Measurements from ENCODE around the gene UBR2. TPM values are rescaled to one million over a fixed set of nuclear protein-coding genes. Genes with fewer than 3 reads are reported as not detected.
A peak's percentile ranks its signal among the peaks of the same experiment; 100 is the strongest.

UBR2 gene
- total and polyA plus RNA-seq, 9 of the 15 experiments (the other 6 are each of a cell fraction or from before 2014, with no cell fraction given): 9.1 to 38.9 (median 23.4) TPM

DNA sequence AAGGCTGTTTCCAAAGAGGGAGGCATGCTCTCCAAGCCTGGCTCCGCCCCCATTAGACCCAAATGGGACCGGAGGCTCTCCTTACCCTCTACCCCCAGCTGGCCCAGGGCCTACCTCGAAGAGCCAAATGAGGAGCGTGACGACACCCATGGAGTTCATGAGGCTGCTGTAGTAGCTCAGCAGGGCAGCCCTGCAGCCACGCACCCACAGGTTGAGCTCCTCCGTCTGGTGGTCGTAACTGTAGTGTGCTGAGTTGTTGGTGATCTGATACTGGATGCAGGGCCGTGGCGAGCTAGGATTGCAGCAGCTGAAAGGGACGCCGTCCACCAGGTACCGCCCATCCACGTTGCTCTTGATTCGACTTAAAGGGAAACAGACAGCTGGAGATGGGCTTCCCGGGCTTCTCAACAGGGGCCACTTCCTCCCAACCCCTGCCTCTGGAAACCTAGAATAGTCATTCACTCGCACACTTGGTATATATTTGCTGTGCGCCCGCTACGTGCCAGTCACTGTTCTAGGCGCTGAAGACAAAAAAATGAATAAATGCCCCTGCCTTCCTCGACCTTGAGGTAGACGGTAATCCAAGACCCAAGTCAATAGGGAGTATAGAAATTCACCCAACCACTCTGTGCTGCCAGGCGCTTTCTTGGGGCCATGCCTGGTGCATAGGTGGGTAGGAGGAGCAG, 140.6 kb downstream of the UBR2 start (continued):
- TF ChIP-seq PREB (CRISPR knock-in tag; IDR thresholded peaks at IDR 0.05) (no peak), PML (IDR thresholded peaks at IDR 0.05; ENCODE audit: low read length) (no peak), ZKSCAN3 (CRISPR knock-in tag; IDR thresholded peaks at IDR 0.05) (no peak), ZNF174 (CRISPR knock-in tag; IDR thresholded peaks at IDR 0.05) (no peak), NFE2L1 (tag; IDR thresholded peaks at IDR 0.05; ENCODE audit: borderline replicate concordance, low read depth) (no peak), SNIP1 (IDR thresholded peaks at IDR 0.05; ENCODE audit: low read depth) (no peak), HNRNPK (IDR thresholded peaks at IDR 0.05; ENCODE audit: low read depth, low read length, poor library complexity, severe bottlenecking) (no peak), EP400 (IDR thresholded peaks at IDR 0.05) (0 out of 2 replicates have a peak, but pooled peaks have one; percentile 10), EZH2 (IDR thresholded peaks at IDR 0.05; ENCODE audit: borderline replicate concordance, low read depth, low read length) (no peak), PRMT5 (CRISPR knock-in tag; IDR thresholded peaks at IDR 0.05) (no peak), ZC3H8 (IDR thresholded peaks at IDR 0.05) (no peak), CCNT2 (IDR thresholded peaks at IDR 0.05; ENCODE audit: borderline replicate concordance, extremely low read depth, insufficient read length, low read depth, low read length) (no peak), SPI1 (IDR thresholded peaks at IDR 0.05; ENCODE audit: borderline replicate concordance, low read depth, low read length) (peak; percentile 25; the same call in 1 of the 2 replicates), ZNF143 (CRISPR knock-in tag; IDR thresholded peaks at IDR 0.05) (no peak), SAP30 (IDR thresholded peaks at IDR 0.05; ENCODE audit: borderline replicate concordance, insufficient read depth, low read depth, low read length, poor library complexity, severe bottlenecking) (no peak), ZNF197 (CRISPR knock-in tag; IDR thresholded peaks at IDR 0.05; ENCODE audit: low read depth) (no peak), BDP1 (IDR thresholded peaks at IDR 0.05; ENCODE audit: insufficient read depth, insufficient read length) (no peak)
- TF ChIP-seq, protein P1, sequence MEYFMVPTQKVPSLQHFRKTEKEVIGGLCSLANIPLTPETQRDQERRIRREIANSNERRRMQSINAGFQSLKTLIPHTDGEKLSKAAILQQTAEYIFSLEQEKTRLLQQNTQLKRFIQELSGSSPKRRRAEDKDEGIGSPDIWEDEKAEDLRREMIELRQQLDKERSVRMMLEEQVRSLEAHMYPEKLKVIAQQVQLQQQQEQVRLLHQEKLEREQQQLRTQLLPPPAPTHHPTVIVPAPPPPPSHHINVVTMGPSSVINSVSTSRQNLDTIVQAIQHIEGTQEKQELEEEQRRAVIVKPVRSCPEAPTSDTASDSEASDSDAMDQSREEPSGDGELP (CRISPR knock-in tag; IDR thresholded peaks at IDR 0.05; ENCODE audit: borderline replicate concordance): 0 out of 2 replicates have a peak, but pooled peaks have one; percentile 39
- TF ChIP-seq, protein P2, sequence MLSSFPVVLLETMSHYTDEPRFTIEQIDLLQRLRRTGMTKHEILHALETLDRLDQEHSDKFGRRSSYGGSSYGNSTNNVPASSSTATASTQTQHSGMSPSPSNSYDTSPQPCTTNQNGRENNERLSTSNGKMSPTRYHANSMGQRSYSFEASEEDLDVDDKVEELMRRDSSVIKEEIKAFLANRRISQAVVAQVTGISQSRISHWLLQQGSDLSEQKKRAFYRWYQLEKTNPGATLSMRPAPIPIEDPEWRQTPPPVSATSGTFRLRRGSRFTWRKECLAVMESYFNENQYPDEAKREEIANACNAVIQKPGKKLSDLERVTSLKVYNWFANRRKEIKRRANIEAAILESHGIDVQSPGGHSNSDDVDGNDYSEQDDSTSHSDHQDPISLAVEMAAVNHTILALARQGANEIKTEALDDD (IDR thresholded peaks at IDR 0.05): no peak
